GM11168 (cell line): ENCODE data around the gene CCT5.

Experiments used
- in situ Hi-C: fragments of 300-500 bp; cut with MboI; formaldehyde crosslinking; loops from one replicate; pipeline ENCODE4 v1.12.0; 2022; ENCODE audit warnings: low sequenced_read_pairs; ENCODE audit not compliant: unreplicated experiment

CCT5 gene

GRCh38 chr5:10275460-10275859, 25.4 kb downstream of the CCT5 start:
- in situ Hi-C loops, result loop anchor here (25.0 kb wide), 1 partner anchor 137 kb away; no protein-coding TSS in a partner anchor

GRCh38 chr5:10275991-10276390, 25.9 kb downstream of the CCT5 start:
- in situ Hi-C loops, result loop anchor here (25.0 kb wide), 1 partner anchor 136 kb away; no protein-coding TSS in a partner anchor

GRCh38 chr5:10276691-10277090, 26.6 kb downstream of the CCT5 start:
- in situ Hi-C loops, result loop anchor here (25.0 kb wide), 1 partner anchor 136 kb away; no protein-coding TSS in a partner anchor

GRCh38 chr5:10277773-10278630, 27.9 kb downstream of the CCT5 start:
- in situ Hi-C loops, result loop anchor here (25.0 kb wide), 1 partner anchor 134 kb away; no protein-coding TSS in a partner anchor

- in situ Hi-C loops, result loop anchor here (25.0 kb wide), 1 partner anchor 134 kb away; no protein-coding TSS in a partner anchor
These were observed 28.7 kb downstream of the CCT5 start for GRCh38 chr5:10278658-10279279.

GRCh38 chr5:10279328-10279727, 29.2 kb downstream of the CCT5 start:
- in situ Hi-C loops, result loop anchor here (25.0 kb wide), 1 partner anchor 133 kb away; no protein-coding TSS in a partner anchor

- in situ Hi-C loops, result loop anchor here (25.0 kb wide), 1 partner anchor 132 kb away; no protein-coding TSS in a partner anchor
These were observed 30.0 kb downstream of the CCT5 start for GRCh38 chr5:10279925-10280720.

- in situ Hi-C loops, result loop anchor here (25.0 kb wide), 1 partner anchor 128 kb away; no protein-coding TSS in a partner anchor
These were observed 34.0 kb downstream of the CCT5 start for GRCh38 chr5:10283927-10284635.

GRCh38 chr5:10285362-10285761, 35.3 kb downstream of the CCT5 start:
- in situ Hi-C loops, result loop anchor here (25.0 kb wide), 1 partner anchor 127 kb away; no protein-coding TSS in a partner anchor

- in situ Hi-C loops, result loop anchor here (25.0 kb wide), 1 partner anchor 126 kb away; no protein-coding TSS in a partner anchor
These were observed 36.2 kb downstream of the CCT5 start for GRCh38 chr5:10286162-10286861.

- in situ Hi-C loops, result loop anchor here (25.0 kb wide), 1 partner anchor 125 kb away; no protein-coding TSS in a partner anchor
These were observed 36.8 kb downstream of the CCT5 start for GRCh38 chr5:10286862-10287227.

- in situ Hi-C loops, result loop anchor here (25.0 kb wide), 1 partner anchor 124 kb away; no protein-coding TSS in a partner anchor
These were observed 38.6 kb downstream of the CCT5 start for GRCh38 chr5:10288592-10289219.

- in situ Hi-C loops, result loop anchor here (25.0 kb wide), 1 partner anchor 123 kb away; no protein-coding TSS in a partner anchor
These were observed 39.3 kb downstream of the CCT5 start for GRCh38 chr5:10289353-10289752.

GRCh38 chr5:10289991-10290390, 39.9 kb downstream of the CCT5 start:
- in situ Hi-C loops, result loop anchor here (25.0 kb wide), 1 partner anchor 122 kb away; no protein-coding TSS in a partner anchor

GRCh38 chr5:10290438-10290837, 40.4 kb downstream of the CCT5 start:
- in situ Hi-C loops, result loop anchor here (25.0 kb wide), 1 partner anchor 122 kb away; no protein-coding TSS in a partner anchor

GRCh38 chr5:10291692-10292339, 41.7 kb downstream of the CCT5 start:
- in situ Hi-C loops, result loop anchor here (25.0 kb wide), 1 partner anchor 120 kb away; no protein-coding TSS in a partner anchor

- in situ Hi-C loops, result loop anchor here (25.0 kb wide), 1 partner anchor 118 kb away; no protein-coding TSS in a partner anchor
These were observed 44.0 kb downstream of the CCT5 start for GRCh38 chr5:10293907-10294662.
